KOPT-K1 (cell line): ENCODE results near the gene C4orf50.
"Not testable (repeated sequence)": the region's sequence is repeated elsewhere in the genome, so short reads cannot be mapped to it uniquely, and the experiment has no call there.

Source experiments
- H3K27ac ChIP-seq: fragments of 200-600 bp; sonication (generic); 2 replicates; pipeline ENCODE4 v1.5.1; 2016; ENCODE audit warnings: antibody characterized with exemption, mild to moderate bottlenecking, low read depth, low read length; ENCODE audit not compliant: poor library complexity, severe bottlenecking
- H3K36me3 ChIP-seq: fragments of 200-600 bp; sonication (generic); 2 replicates; pipeline ENCODE4 v1.5.1; 2017; ENCODE audit warnings: antibody characterized with exemption, mild to moderate bottlenecking, low read length, moderate library complexity; ENCODE audit not compliant: insufficient read depth
- H3K9me3 ChIP-seq: fragments of 200-600 bp; sonication (generic); 2 replicates; pipeline ENCODE4 v1.5.1; 2017; ENCODE audit warnings: antibody characterized with exemption, low read length, mild to moderate bottlenecking; ENCODE audit not compliant: insufficient read depth, poor library complexity, severe bottlenecking

Gene C4orf50

DNA sequence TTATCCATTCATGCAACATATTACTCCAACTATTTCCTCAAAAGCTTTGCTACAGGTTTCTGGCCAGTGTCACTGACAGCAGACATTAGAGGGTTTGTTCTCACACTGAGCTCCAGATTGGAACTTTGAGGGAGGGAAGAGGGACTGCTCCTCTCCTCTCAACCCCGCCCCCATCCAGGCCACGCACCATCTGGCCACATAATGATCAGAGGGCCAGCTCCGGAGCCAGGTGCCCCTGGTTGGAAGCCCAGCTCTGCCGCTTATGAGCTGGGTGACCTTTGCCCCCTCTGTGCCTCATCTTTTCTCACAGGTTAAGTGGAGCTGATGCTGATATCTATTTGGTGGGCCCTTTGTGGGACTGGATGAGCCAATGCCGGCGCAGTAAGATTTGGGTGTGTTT is 55.8 kb downstream of the C4orf50 start:
- Histone ChIP-seq H3K27ac (no peak overlapping the region), H3K36me3 (no peaks in the 10 kb centered on the region)

DNA sequence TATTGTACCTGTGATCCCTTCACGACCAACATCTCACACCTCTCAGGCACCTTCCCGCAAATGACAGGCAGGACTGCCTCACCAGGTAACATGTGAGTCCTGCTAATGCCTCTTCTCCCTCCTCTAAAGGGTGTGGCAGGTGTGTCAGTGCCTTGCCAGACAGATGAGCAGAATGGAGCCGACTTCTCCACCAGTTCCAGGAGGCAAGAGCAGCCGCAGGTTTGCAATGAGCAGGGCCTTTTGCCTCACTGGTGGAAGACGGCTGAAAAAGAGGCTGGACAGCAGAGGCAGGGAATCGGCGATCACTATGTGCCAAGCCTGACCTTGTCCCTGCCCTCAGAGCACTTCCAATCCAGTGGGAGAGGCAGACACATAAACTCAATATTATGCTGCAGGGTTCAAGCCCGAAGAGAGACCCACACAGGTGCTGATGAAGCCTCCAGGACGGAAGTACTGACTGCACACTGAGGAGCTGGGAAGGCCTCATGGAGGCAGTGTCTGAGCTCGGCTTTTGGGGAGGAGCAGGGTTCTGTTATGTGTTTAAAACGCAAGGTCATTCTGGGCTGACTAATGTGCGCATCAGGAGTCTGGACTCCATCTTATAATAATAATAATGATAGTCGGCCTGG is 57.9 kb downstream of the C4orf50 start:
- Histone ChIP-seq H3K27ac (no peak overlapping the region), H3K9me3 (no peaks in the 10 kb centered on the region), H3K36me3 (no peaks in the 10 kb centered on the region)

More for the DNA sequence above, 55.8 kb downstream of the C4orf50 start:
- no peaks in the 10 kb centered on the region for H3K9me3 ChIP-seq

DNA sequence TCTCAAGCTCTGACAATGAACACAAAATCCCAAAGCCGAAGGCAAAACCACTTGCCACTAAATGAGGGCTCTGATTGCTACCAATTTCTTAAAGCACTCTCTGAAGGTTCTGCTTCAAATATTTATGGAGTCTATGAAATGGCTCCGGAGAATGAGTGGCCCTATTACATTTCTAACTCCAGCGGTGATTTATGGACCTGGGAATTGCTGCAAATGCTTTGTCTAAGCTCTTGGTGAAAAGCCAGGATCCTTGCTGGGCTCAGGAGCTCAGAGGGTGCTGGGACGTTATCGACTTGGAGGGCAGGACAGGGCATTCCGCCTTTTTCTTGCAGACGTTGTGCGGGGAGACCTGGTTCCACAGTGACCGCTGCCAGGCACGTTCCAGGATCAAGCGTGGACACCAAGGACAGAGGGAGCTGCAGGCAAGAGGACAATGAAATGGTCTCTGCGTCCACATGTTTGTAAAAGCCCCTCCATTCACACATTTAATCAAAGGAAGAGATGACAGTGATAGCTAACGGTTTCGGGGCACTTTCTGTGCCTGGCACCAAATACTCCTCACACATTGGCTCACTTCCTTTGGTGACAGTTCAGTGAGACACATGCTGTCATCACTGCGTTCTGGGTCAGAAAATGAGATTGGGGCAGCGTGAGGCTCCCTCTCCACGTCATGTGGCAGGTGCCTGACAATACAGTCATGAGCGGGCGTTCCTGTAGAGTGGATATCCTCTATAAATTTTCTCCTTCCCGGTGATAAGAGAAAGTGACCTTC is 58.8 kb downstream of the C4orf50 start:
- Histone ChIP-seq H3K27ac (no peak overlapping the region), H3K36me3 (no peaks in the 10 kb centered on the region)

DNA sequence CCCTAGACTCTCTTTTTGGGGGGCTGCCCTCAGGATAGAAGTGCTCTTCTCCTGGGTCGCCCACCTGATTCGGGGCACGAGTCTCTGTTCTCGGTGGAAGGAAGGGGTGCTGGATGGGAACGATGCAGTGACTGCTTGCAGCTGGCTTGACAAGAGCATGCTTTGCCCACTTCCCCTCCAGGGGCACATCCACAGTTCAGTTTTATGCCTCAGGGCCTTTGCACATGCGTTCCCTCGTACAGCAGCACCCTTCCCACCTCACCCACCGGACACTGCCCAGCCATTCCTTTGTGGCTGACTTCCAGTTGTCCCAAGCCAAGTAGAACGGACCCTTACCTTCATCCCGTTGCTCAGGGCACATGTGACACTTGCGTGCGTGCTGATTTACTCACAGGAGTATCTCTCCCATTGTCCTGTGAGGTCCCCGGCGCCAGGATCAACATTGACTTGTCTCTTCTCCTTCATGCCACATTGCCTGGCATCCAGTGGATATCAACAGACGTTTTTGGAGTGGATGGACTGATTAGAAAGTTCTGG is 60.0 kb downstream of the C4orf50 start:
- H3K27ac ChIP-seq, result no peak overlapping the region
- H3K9me3 ChIP-seq, result no peaks in the 10 kb centered on the region
- H3K36me3 ChIP-seq, result no peaks in the 10 kb centered on the region

More for the DNA sequence above, 58.8 kb downstream of the C4orf50 start:
- no peaks in the 10 kb centered on the region for H3K9me3 ChIP-seq

DNA sequence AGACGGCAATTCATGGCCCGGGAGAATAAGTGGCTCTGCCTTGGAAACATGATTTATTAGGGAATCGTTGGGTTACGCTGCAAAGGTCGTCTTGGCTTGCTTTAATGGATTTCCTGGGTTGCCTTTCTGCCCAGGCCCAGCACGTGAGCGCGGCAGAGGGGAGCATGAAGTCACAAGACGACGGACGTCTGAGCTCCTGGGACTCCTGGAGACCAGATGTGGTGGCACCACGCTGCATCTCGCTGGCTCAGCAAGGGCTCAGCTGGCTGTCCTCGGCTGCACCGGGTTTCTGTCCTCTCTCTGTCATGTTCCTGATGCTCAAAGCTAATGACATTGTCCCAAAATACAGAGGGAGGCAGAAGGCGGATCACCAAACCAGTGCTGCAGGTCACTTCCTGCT is 61.2 kb downstream of the C4orf50 start:
- no peaks in the 10 kb centered on the region for H3K36me3 ChIP-seq
- no peak overlapping the region for H3K27ac ChIP-seq
- H3K9me3 ChIP-seq, result no peaks in the 10 kb centered on the region

DNA sequence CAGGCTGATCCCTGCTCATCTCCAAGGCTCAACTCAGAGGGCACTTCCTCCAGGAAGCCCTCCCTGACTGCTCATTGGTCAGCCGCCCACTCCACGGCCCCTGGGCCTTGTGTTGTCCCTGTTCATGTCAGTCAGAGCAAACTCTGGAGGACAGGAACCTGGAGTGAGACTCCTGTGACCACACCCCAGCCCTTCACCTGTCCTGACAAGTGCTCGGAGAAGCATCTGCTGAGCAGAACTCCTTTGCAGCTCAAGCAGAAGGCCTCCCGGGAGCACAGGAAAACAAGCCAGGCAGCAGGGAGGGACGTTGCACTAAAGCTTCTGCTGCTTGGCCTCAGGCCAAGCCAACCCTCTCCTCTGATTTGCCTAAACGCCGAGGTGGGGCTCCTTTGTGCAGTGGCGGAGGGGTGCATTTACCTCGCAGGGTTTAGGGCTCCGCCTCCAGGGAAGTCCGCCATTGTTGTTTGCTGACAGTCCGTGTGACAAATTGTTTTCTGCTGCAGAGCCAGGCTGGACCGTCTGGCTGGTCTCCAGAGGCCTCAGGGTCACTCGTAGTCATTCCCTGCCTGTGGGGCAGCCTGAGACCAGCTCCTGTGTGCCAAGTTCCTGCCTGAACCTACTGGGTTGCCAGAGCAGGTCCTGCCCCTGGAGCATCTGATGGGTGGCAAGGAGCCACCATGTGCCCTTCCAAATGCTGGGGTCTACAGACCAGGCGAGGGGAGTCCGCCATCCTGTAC is 61.8 kb downstream of the C4orf50 start:
- H3K9me3 ChIP-seq, result no peaks in the 10 kb centered on the region
- H3K27ac ChIP-seq, result no peak overlapping the region
- no peaks in the 10 kb centered on the region for H3K36me3 ChIP-seq

DNA sequence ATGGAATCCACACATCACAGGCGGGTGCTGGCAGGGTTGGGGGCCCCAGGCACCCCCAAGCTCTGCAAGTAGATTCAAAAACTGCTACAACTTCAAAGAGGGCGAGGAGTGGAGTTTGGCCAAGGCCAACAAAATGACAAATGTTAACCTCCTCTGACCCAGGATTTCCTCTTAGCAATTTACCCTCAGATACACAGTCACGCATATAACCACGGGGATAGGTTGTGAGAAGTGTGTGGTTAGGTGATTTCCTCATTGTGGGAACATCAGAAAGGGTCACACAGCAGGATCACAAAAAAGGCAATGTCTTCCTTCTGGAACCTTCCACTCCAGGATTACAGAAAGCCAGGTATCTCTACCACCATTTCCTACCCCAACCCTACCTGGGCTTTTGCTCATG is 62.4 kb downstream of the C4orf50 start:
- H3K27ac ChIP-seq, result no peak overlapping the region
- H3K9me3 ChIP-seq, result no peaks in the 10 kb centered on the region
- H3K36me3 ChIP-seq, result no peaks in the 10 kb centered on the region

DNA sequence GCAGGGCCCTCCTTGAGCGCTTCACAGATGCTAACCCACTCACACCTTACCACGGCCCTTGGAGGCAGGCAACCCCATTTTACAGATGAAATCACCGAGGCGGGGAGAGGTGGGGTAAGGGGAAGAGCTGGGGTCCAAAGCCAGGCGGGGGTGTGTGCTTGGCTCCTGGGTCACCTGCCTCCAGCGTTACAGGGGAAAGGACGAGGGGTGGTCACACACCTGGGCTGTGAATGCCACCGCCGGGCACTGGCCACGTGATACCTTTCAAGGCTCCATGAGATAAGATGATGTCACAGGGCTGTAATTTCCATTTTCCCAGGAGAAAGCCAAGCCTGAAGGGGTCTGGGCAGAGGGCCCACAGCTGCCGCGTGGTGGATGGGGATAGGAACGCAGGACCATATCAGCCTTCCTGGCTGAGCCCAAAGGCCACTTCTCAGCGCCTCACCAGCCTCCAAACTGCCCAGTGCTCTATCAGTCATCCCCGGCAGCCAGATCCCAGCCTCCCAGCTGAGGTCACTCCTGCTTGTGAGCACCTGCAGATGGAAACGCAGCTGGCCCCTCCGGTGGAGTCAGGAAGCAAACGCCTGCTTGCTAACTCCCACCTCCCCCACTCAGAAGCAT is 62.9 kb downstream of the C4orf50 start:
- H3K9me3 ChIP-seq, result no peaks in the 10 kb centered on the region
- H3K27ac ChIP-seq, result no peak overlapping the region
- no peaks in the 10 kb centered on the region for H3K36me3 ChIP-seq

DNA sequence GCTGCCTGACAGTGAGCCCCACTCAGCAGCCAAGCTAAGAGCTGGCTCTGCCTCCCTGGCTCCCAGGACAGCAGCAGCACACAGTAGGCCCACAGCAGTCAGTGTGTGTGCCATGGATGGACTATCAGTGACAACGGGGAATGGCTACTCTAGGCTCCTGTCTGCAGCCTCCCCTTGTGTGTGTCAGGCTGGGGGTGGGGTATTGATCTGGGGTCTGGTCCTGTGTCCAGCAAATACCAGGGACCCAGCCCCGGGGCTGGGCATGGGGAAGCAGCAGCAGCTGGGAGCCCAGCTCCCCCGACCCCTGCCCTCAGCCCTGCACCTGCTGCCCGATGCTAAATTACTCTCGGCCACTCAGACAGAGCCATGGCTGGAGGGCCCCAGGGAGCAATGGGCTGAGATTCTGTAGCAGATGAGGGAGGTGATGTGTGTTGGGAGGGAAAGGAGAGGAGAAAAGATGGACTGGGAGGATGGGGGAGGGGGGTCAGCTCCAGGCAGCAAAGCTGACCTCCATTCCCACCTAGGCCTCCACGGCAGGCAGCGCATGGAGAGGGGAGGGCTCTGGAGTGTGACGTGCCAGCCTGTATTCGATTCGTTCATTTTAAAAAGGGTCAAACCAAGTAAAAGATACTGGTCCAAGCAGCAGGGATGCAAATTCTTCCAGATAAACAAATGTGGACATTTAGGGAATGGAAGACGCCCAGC is 64.0 kb downstream of the C4orf50 start:
- Histone ChIP-seq H3K36me3 (no peaks in the 10 kb centered on the region), H3K27ac (no peak overlapping the region), H3K9me3 (no peaks in the 10 kb centered on the region)

DNA sequence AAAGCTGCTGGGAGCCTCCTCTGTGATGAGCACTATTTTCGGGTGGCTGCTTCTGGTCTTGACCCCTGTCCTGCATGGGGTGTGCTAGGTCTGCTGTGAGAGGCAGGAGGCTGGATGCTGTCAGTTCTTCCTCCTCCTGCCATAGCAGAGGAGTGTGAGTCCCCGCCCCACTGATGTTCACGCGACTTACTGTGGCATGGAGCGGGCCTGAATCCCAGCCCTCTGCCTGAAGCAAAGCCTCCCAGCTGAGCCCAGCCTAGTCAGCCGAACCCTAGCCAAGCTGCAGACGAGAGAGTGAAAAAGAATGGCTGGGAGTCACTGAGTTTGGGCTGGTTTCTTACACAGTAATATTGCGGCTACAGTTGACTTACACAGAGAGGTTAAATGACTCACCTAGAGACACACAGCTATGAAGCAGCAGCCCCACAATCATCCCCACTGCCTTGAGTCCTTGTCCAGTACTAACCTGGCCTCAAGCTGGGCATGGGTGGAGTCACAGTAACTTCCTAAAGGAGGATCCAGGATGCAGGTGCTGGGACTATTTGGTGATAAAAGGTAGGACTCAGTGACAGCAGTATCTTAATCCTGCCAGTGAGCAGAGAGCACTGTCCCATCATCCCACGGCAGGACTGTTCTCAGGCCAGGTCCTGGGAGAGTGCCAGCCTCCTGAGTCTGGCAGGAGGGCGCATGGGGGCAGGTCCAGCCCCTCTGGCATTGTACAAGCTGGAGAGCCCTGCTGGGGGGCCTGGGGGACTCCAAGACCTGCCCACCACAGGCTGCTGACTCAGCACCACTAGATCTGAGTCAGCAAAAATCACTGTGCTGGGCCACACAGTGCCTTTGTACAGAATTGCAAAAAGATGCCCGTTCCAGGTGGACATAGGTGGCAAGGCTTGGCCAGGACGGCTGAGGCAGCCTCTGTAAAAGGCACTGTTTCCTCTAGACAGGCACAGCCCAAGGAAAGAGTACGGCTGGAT is 65.0 kb downstream of the C4orf50 start:
- H3K9me3 ChIP-seq, result no peaks in the 10 kb centered on the region
- no peak overlapping the region for H3K27ac ChIP-seq
- no peaks in the 10 kb centered on the region for H3K36me3 ChIP-seq

DNA sequence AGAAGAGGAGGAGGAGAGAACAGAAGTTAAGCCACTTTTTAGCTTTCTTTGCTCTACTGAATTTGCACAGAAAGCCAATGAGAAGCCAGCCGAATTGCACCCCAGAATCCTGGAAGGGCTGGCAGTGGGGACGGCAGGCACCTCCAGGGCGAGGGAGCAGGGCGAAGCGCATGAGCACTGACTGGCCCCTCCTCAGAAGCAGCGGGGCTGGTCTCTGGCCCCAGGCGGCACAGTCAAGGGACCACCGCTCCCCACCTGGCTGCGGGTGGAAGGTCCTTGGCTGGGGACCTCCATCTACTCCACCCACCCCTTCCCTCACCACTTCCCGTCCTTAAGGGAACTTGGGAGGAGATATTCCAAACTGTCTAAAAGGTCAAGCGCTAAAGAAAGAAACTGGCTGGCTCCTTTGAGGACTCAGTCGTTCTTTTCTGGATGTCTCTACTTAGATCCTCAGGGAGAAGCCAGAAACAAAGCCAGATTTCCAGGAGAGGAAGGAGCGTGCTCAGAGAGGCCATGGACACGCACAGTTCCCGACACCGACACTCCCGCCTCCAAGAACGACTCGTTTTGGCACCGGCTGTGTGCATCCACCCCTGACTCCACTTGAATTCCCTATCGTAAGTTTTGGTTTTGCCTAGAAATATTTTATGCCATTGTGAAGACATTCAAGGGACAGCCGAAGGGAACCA is 65.8 kb downstream of the C4orf50 start:
- H3K9me3 ChIP-seq, result no peaks in the 10 kb centered on the region
- no peak overlapping the region for H3K27ac ChIP-seq
- H3K36me3 ChIP-seq, result no peaks in the 10 kb centered on the region

DNA sequence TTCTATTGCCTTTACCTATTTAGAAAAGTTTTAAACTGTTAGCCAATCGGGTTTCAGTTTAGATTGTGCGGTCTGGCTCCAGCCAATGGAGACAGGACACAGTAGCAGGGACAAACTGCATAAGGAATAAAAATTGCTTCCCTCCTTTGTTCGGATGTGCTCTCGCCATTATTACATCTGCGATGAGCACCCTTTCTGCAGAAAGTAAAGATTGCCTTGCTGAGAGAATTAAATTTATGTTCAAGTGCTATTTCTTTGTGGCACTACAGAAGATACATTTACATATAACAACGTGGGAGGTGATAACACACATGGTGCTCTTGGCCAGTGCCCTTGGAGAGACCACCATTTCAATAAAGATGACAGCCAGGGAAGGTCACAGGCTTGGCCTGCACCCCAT is 71.6 kb downstream of the C4orf50 start:
- H3K27ac ChIP-seq, H3K9me3 ChIP-seq, H3K36me3 ChIP-seq: not testable (repeated sequence)

DNA sequence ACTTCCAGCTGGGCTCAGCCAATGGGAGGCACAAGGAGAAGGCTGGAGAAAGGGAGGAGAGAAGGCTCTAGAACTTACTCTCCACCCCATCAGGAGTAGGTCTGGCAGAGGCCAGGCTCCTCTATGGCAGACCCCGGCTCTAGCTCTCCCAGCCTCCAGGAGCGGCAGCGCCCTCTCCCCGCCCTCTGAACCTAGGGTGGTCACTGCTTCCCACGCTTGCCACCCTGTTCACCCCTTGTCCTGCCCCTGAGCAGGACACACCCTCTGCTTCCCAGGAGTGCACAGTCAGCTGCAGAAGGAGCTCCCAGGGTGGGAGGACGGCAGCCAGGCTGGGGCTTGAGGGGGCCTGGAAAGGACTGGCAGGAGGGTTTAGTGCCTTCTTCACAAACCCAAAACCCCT is 72.3 kb downstream of the C4orf50 start:
- Histone ChIP-seq H3K27ac (no peak overlapping the region), H3K36me3 (no peaks in the 10 kb centered on the region)

More for the DNA sequence above, 72.3 kb downstream of the C4orf50 start:
- H3K9me3 ChIP-seq, result peaks cover 7% of the 10 kb centered on the region
